Breast epithelium (tissue), 4 donors: Measurements from ENCODE around the gene CCDC78. TPM values are rescaled to one million over a fixed set of nuclear protein-coding genes. Genes with fewer than 3 reads are reported as not detected.

ENCODE experiments used
- DNase-seq, 2 donors: peaks; one replicate each; pipeline ENCODE4 v3.0.0-alpha.2; 2019; ENCODE audit warnings: low spot score in 2 of 2
- H3K27ac ChIP-seq, 2 donors: fragments of 200-600 bp; sonication (generic) in 1 of 2; one replicate each; pipeline ENCODE4 v1.5.1; 2016 to 2019; ENCODE audit warnings: mild to moderate bottlenecking in 1 of 2
- H3K27me3 ChIP-seq, 2 donors: fragments of 200-600 bp; sonication (generic) in 1 of 2; one replicate each; pipeline versions ENCODE4 v1.5.1 to v1.6.0; 2017 to 2019; ENCODE audit warnings: control low read depth in 1 of 2, mild to moderate bottlenecking in 1 of 2
- H3K36me3 ChIP-seq: fragments of 200-600 bp; one replicate; pipeline ENCODE4 v1.5.1; 2019
- H3K4me1 ChIP-seq, 2 donors: fragments of 200-600 bp; sonication (generic); one replicate each; pipeline ENCODE4 v1.5.1; 2016 to 2019; ENCODE audit warnings: control low read depth in 1 of 2
- H3K4me3 ChIP-seq, 3 donors: fragments of 200-600 bp; sonication (generic); 1 replicate in 2 of 3; 2 replicates in 1 of 3; pipeline ENCODE4 v1.5.1; 2016 to 2019; ENCODE audit warnings: mild to moderate bottlenecking in 3 of 3, moderate library complexity in 2 of 3
- H3K9me3 ChIP-seq, 2 donors: fragments of 200-600 bp; sonication (generic) in 1 of 2; one replicate each; pipeline ENCODE4 v1.5.1; 2016 to 2019; ENCODE audit warnings: control low read depth in 1 of 2
- POLR2A ChIP-seq: fragments of 450-650 bp; IDR thresholded peaks from one replicate; pipeline ENCODE4 v1.6.1; 2016; ENCODE audit warnings: antibody characterized with exemption, mild to moderate bottlenecking, moderate library complexity
- POLR2AphosphoS5 ChIP-seq, 3 donors: sonication (generic); formaldehyde crosslinking; IDR thresholded peaks; one replicate each; pipeline ENCODE4 v1.6.1; 2017; ENCODE audit warnings: antibody characterized with exemption in 3 of 3
- intact Hi-C: fragments of 100-400 bp; cut with DNase I; formaldehyde crosslinking; loops from one replicate; pipeline ENCODE4 v1.15.1; 2023; ENCODE audit warnings: low total_unique reads
- total RNA-seq, 3 donors: library from RNA; depleted of rRNA; stranded (reverse); fragments of >200 nt; gene quantifications; one replicate each; pipeline ENCODE4 v1.1.0, GENCODE V29; 2016
- TF ChIP-seq, protein P1 (sequence below), 3 donors: fragments of 450-650 bp; IDR thresholded peaks; one replicate each; pipeline ENCODE4 v1.5.1; 2016 to 2017; ENCODE audit warnings: antibody characterized with exemption in 3 of 3, mild to moderate bottlenecking in 3 of 3, moderate library complexity in 3 of 3

CCDC78 gene
- total RNA-seq, 3 donors from 2014 or later, result 0.48 to 2.9 (median 2.6) TPM

DNA sequence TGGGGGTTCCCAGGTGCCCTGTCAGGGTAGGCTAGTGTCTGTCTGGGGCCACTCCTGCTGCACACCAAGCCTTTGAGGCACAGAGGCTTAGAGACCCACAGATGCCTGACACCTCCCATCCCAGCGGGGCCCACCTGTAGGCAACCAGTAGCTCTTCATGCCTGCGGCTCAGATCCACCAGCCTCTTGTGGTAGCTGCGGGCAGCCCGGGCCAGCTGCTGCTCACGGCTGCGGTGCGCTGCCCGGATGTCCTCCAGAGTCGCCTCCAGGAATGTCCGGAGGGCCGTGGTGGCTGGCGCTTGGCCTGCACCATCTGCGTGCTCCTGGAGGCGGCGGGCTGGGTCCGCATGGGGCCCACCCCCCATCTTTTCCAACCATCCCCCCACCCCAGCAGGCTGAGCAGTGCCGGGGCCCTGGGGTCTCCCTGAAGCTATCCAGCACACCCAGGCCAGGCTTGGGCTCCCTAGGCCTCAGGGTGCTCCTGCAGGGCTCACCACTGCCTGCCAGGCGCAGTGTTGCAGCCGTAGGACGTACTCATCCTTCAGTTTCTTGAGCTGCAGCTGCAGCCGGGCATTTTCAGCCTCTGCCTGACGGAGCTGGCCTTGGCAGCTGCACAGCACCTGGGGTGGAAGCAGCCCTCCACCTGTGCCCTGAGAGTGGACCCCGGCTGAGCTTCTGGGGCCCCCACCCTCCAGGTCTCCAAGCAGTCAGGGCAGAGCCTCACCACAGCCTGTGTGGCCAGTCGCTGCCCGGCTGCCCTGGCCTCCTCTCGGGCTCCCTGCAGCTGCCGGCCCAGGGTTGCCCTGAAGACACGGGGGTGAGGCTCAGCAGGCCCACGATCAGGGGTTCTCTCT is 1.8 kb downstream of the CCDC78 start:
- no peak for TF ChIP-seq POLR2A
- TF ChIP-seq, protein P1, sequence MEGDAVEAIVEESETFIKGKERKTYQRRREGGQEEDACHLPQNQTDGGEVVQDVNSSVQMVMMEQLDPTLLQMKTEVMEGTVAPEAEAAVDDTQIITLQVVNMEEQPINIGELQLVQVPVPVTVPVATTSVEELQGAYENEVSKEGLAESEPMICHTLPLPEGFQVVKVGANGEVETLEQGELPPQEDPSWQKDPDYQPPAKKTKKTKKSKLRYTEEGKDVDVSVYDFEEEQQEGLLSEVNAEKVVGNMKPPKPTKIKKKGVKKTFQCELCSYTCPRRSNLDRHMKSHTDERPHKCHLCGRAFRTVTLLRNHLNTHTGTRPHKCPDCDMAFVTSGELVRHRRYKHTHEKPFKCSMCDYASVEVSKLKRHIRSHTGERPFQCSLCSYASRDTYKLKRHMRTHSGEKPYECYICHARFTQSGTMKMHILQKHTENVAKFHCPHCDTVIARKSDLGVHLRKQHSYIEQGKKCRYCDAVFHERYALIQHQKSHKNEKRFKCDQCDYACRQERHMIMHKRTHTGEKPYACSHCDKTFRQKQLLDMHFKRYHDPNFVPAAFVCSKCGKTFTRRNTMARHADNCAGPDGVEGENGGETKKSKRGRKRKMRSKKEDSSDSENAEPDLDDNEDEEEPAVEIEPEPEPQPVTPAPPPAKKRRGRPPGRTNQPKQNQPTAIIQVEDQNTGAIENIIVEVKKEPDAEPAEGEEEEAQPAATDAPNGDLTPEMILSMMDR (IDR thresholded peaks at IDR 0.05), result no peak
- TF ChIP-seq POLR2AphosphoS5 (IDR thresholded peaks at IDR 0.05), result no peak
- Histone ChIP-seq H3K27ac (no peak overlapping the region), H3K9me3 (no peaks in the 10 kb centered on the region), H3K36me3 (no peaks in the 10 kb centered on the region), H3K4me1 (peaks cover 12 to 30% of the 10 kb centered on the region in 2 donors), H3K4me3 (no peak overlapping the region), H3K27me3 (no peaks in the 10 kb centered on the region)
- intact Hi-C loops, result no loop called here
- DNase-seq, result no peak

DNA sequence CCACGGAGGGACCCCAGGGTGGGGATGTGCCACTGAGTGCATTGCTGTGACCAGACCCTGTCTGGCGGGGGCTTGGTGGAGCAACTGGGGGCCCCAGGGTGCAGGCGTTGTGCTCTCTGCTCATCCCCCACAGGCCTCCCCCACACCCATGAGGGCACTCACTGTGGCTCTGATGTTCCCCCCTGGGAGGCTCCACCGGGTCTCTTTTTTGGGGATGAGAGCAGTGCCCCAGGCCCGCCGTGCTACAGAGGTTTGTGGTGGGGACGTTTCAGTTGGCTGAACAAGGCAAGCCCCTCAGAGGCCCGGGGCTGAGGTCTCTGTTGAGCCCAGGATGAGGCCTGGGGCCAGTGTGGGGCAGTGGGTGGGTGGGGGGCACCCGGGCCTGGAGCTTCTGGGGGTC is 2.5 kb downstream of the CCDC78 start:
- Histone ChIP-seq H3K27me3 (no peaks in the 10 kb centered on the region), H3K4me3 (no peak overlapping the region), H3K36me3 (no peaks in the 10 kb centered on the region), H3K9me3 (no peaks in the 10 kb centered on the region), H3K4me1 (peaks cover 12 to 30% of the 10 kb centered on the region in 2 donors), H3K27ac (no peak overlapping the region)
- no peak for DNase-seq
- intact Hi-C loops, result no loop called here
- no peak for TF ChIP-seq POLR2AphosphoS5 (IDR thresholded peaks at IDR 0.05)
- TF ChIP-seq, protein P1 (IDR thresholded peaks at IDR 0.05), result no peak
- no peak for TF ChIP-seq POLR2A

DNA sequence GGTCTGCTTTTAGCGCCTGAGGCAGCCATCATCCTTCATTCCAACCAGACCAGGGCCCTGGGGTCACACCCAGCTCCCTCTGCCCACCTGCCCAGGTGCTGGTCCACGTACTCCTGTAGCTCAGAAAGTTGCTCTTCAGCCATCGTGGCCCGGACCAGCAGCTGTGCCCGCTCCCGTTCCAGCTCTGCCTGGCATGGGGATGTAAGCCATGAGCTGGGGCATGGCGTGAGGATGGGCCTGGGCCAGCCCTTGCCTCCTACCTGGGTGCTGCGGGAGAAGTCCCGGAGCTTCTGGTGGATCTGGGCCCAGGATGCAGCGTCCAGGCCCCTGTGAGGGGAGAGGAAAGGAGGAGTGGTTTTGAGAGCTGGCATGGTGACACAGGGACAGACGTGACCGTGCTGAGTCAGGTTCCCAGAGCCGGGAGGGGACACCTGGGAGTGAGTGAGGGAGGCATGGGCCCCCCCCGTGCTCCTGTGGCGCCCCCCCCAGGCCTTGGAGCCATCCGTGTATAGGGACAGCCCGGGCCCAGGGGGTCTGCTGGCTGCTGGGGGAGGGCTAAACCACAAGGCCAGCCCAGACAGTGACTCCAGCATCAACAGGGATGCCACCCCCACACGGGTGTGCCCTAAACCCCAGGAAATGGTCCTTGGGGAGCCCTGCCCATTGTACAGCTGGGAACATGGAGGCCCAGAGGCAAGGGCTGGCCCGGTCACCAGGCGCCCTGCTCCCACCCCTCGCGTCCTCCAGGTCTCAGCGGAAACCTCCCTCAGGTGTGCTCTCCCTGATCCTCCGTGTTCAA is 3.2 kb downstream of the CCDC78 start:
- no peak overlapping the region for H3K4me3 ChIP-seq
- TF ChIP-seq POLR2A (no peak), POLR2AphosphoS5 (IDR thresholded peaks at IDR 0.05) (no peak)
- TF ChIP-seq, protein P1 (IDR thresholded peaks at IDR 0.05), result no peak
- H3K36me3 ChIP-seq, result no peaks in the 10 kb centered on the region
- H3K4me1 ChIP-seq, result peaks cover 12 to 25% of the 10 kb centered on the region in 2 donors
- no peak overlapping the region for H3K27ac ChIP-seq
- no peaks in the 10 kb centered on the region for H3K27me3 ChIP-seq
- DNase-seq, result no peak
- no peaks in the 10 kb centered on the region for H3K9me3 ChIP-seq
- intact Hi-C loops, result no loop called here

DNA sequence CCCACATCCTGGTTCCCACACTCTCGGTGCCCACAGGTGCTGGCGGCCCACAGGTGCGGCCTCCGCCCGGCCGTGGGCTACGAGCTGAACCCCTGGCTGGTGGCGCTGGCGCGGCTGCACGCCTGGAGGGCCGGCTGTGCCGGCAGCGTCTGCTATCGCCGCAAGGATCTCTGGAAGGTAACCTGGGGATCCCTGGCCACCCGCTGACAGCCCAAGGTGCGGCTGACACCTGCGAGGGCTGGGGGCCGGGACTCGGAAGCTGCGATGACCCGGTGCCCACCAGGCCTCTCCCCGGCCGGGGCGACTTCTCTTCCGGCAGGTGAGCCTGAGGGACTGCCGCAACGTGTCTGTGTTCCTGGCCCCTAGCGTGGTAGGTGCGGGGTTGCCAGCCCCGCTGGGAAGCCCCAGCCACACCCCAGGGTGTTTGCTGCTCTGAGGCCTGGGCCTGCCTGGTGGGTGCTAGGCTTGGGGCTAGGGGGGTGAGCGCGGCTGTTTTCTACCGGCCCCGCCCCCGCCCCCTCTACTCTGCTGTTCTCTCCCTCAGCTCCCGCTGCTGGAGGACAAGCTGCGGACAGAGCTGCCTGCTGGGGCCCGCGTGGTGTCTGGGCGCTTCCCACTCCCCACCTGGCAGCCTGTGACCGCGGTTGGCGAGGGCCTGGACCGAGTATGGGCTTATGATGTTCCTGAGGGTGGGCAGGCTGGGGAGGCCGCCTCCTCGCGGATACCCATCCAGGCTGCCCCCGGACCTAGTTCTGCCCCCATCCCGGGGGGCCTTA is 4.3 kb downstream of the CCDC78 start:
- no peaks in the 10 kb centered on the region for H3K36me3 ChIP-seq
- intact Hi-C loops, result no loop called here
- peak overlapping the region; percentile 75 to 88 for H3K27ac ChIP-seq
- peaks cover 12 to 21% of the 10 kb centered on the region in 2 donors for H3K4me1 ChIP-seq
- DNase-seq, result no peak
- no peak for TF ChIP-seq POLR2AphosphoS5 (IDR thresholded peaks at IDR 0.05)
- TF ChIP-seq, protein P1 (IDR thresholded peaks at IDR 0.05), result no peak
- no peak for TF ChIP-seq POLR2A
- H3K9me3 ChIP-seq, result no peaks in the 10 kb centered on the region
- peak overlapping the region; percentile 64 to 79 (median 76) for H3K4me3 ChIP-seq
- H3K27me3 ChIP-seq, result no peaks in the 10 kb centered on the region
